IMR-90 (cell line): ENCODE measurements around the gene RPL4.

Experiments
- CEBPB ChIP-seq: IDR thresholded peaks from 2 replicates; pipeline ENCODE4 v1.6.1; 2012; ENCODE audit warnings: low read depth, low read length, improper control_type of control experiment
- CTCF ChIP-seq: conservative IDR thresholded peaks from 2 replicates; pipeline ENCODE4 v1.5.1; 2012; ENCODE audit warnings: mild to moderate bottlenecking, low read depth, low read length, improper control_type of control experiment
- FOS ChIP-seq: fragments of 150-350 bp; IDR thresholded peaks from 2 replicates; pipeline ENCODE4 v1.6.1; 2016; ENCODE audit warnings: low read depth, low read length
- MAFK ChIP-seq: IDR thresholded peaks from 2 replicates; pipeline ENCODE4 v1.6.1; 2012; ENCODE audit warnings: low read depth, low read length, improper control_type of control experiment
- MXI1 ChIP-seq: IDR thresholded peaks from 2 replicates; pipeline ENCODE4 v1.6.1; 2012; ENCODE audit warnings: low read depth, mild to moderate bottlenecking, low read length, moderate library complexity, borderline replicate concordance
- NFE2L2 ChIP-seq: fragments of 150-350 bp; IDR thresholded peaks from 2 replicates; pipeline ENCODE4 v1.6.1; 2016; ENCODE audit warnings: low read depth, mild to moderate bottlenecking, low read length
- POLR2A ChIP-seq: IDR thresholded peaks from 2 replicates; pipeline ENCODE4 v1.6.1; 2012; ENCODE audit warnings: mild to moderate bottlenecking, low read depth, low read length
- RCOR1 ChIP-seq: IDR thresholded peaks from 2 replicates; pipeline ENCODE4 v1.6.1; 2012; ENCODE audit warnings: mild to moderate bottlenecking, low read length, improper control_type of control experiment; ENCODE audit not compliant: insufficient replicate concordance
- SMC3 ChIP-seq: fragments of 150-350 bp; IDR thresholded peaks from 2 replicates; pipeline ENCODE4 v1.6.1; 2016; ENCODE audit warnings: low read depth, mild to moderate bottlenecking, antibody characterized with exemption, low read length, moderate library complexity
- TF ChIP-seq, protein P1 (sequence below): fragments of 150-350 bp; IDR thresholded peaks from 2 replicates; pipeline ENCODE4 v1.6.1; 2017; ENCODE audit warnings: mild to moderate bottlenecking, antibody characterized with exemption, low read length, low read depth

GRCh38 chr15:66497502-66498455 lies 6.9 kb downstream of the RPL4 start, which contains the start of gene SNAPC5:
- peak; percentile 90 for TF ChIP-seq CTCF
- TF ChIP-seq NFE2L2 = no peak
- TF ChIP-seq MAFK = no peak
- peak; percentile 99 for TF ChIP-seq MXI1
- TF ChIP-seq CEBPB = peak; percentile 72; the same call in 1 of the 2 replicates
- no peak for TF ChIP-seq RCOR1
- TF ChIP-seq POLR2A = peak; percentile 71
- TF ChIP-seq SMC3 = peak; percentile 52; the same call in 1 of the 2 replicates
- TF ChIP-seq, protein P1, sequence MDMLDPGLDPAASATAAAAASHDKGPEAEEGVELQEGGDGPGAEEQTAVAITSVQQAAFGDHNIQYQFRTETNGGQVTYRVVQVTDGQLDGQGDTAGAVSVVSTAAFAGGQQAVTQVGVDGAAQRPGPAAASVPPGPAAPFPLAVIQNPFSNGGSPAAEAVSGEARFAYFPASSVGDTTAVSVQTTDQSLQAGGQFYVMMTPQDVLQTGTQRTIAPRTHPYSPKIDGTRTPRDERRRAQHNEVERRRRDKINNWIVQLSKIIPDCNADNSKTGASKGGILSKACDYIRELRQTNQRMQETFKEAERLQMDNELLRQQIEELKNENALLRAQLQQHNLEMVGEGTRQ = no peak; the same call in 1 of the 2 replicates
- TF ChIP-seq FOS = no peak
